GM12801 (cell line): ENCODE data around the gene CCDC142.

Experiments used
- TF ChIP-seq, protein P1 (sequence below): IDR thresholded peaks from one replicate; pipeline ENCODE4 v1.5.1; 2011; ENCODE audit warnings: control low read depth; ENCODE audit not compliant: insufficient read length; ENCODE audit errors: extremely low read depth

The CCDC142 gene

DNA sequence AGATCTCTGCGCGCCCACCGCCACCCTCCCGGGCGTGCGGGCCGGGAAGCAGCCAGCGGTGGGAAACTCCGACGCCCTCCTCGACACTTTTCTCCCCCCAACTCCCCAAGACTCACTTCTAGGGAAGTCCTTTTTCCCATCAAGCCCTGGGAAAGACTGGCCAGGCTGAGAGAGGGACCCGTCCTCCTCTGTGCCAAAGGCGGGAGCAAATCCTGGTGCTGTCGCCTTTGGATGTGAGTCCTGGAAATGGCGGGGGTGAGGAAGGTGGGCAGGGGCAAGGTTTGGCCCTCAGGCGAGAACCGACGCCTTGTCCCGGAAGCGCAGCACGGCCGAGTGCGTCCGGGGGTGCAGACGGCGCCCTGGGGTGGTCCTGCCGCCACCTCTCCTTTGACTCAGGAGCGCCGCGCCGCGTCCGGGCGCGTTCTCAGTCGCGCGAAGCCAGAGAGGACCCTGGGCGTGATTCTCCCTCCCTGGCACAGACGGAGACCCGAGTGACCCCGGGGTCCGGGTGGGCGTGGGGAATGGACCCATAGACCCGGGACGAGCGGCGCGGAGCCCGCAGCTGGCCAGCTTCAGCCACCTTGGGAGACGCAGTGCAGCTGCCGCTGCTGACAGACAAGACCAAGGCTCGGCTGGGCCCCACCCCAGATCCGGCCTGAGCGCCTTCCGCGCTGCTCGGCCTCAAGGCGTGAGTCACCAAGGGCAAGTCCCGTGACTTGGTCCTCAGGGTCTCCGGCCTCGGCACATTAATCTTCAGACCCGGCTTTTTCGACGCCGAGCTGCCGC is 20.1 kb upstream of the CCDC142 start:
- TF ChIP-seq, protein P1, sequence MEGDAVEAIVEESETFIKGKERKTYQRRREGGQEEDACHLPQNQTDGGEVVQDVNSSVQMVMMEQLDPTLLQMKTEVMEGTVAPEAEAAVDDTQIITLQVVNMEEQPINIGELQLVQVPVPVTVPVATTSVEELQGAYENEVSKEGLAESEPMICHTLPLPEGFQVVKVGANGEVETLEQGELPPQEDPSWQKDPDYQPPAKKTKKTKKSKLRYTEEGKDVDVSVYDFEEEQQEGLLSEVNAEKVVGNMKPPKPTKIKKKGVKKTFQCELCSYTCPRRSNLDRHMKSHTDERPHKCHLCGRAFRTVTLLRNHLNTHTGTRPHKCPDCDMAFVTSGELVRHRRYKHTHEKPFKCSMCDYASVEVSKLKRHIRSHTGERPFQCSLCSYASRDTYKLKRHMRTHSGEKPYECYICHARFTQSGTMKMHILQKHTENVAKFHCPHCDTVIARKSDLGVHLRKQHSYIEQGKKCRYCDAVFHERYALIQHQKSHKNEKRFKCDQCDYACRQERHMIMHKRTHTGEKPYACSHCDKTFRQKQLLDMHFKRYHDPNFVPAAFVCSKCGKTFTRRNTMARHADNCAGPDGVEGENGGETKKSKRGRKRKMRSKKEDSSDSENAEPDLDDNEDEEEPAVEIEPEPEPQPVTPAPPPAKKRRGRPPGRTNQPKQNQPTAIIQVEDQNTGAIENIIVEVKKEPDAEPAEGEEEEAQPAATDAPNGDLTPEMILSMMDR = no peak

DNA sequence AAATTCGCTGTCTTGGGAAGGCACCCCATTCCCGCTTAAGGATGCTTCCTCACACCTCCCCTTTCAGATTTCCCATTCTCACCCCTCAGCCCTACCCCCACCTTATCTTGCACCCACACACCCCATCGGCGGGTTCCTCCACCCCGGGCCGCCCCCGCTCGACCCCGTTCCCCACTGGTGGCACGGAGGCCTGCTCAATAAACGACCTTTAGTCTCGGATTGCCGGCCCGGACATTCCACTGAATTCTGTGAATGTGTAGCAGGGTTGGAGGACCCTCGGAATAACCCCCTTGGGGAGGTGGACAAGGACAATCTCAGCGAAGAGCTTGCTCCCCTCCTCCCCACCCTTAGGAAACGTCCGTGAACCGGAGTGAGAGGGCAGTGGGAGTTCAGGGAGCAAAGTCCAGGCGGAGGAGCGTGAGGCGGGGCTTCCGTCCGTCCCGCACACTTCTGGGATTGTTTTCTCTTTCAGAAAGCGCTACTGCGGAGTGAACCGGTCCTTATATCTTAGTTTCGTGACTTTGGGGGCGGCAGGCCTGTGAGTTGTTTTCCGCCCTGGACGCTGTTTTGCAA is 19.4 kb upstream of the CCDC142 start:
- TF ChIP-seq, protein P1 = no peak

DNA sequence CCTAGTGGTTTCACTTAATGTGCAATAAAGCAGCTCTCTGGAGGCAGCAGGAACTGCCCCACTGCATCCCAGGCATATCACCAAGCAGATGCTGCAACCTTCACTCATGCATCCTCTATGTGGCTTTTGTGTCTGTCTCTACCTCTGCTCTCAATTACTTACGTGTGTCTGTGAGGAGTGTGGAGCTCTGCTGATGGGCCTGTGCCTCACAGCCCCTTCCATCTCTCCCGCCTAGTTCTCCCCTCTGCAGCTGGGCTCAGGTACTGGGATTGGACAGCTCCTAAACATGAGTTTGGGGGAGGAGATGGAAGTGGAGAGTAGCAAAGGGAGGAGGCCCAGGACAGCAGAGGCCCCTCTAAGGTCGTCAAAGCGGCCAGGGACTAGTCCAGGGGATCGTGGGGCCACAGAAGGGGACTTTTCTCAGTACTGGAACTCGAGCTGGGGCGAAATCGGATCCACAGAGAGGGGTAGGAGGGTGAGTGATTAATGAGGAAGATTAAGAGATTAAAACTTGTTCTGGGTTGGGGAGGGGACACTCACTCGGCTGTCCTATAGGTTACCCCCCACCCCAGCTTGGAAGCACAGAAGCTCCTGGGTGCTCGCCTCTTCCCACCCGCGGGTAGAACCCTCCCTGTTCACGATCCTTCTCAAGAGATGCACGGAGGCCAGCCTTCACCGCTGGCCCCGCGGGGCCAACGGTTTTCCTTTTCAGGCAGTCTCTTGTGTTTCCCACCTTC is 18.7 kb upstream of the CCDC142 start:
- TF ChIP-seq, protein P1 = no peak

DNA sequence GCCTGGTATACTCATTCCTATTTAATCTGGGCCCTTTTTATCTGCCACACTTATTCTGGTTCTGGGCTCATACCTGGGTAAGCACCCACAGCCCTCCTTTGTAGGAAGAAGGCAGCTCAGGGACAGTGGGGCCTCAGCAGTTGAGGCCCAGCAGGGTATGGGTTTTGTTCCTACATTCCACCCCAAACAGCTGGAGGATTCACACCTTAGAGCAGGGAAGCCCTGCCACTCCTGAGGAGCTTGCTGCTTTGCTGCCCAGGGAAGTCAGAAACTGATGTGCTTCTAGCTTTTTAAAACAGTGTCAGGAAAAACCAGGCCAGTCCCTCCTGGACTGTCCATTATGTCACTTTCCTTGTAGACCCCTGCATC is 17.8 kb upstream of the CCDC142 start:
- TF ChIP-seq, protein P1 = no peak

DNA sequence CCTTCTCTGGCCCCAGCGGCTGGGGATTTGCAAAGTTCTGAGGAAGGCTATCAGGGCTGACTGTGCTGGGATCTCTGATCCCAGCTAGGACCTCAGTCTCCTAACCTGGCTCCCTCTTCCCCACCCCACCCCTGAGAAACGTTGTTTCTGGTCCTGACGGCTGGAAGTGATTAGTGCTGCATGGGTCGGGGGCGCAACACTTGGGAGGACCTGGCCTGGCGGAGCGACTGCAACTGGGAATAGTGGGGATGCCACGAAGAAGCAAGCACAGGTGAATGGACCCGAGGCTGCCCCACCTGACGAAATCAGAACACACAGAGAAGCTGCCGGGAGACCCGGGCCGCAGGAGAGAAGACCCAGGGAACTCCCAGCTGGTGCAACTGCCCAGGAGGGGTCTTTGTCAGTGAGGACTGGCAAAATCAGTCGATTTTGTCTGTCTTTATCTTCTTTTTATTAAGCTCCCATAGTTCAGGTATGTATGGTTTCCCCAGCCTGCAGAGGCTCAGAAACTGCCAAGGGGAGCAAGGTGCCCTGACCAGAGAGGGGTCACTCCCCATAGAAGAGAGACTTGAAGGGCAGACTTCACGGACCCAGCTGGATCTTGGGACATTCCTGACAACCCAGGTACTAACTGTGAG is 17.3 kb upstream of the CCDC142 start:
- TF ChIP-seq, protein P1 = no peak

DNA sequence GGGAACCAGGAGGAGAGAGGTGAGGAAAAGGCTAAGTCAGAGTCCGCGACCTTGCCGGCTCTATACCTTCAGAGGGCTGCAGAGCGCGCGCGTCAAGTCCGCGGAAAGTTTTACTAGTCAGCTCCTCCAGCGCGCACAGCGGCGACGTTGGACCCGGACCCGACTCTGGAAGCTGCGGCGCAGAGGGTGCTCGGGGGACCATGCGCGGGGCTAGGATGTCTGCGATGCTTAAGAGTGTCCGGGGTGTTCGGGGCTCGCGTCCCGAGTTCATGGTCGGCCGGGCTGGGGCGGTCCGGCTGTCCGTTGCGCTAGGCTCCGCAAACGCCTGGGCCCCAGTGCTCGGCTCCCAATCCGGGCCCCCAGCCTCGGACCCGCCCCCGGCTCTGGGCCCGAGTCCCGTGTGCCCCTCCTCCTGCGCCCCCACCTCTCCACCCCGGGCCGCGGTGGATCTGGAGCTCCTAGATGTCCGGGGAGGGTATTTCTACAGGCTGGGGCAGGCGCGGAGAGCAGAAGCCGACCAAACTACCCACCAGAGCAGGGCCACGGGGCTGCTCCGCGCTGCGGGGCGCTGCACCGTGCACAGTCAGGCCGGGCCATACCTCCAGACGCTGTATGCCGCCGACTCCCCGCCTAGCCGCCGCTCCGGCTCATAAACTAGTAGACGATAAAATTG is 16.6 kb upstream of the CCDC142 start, which contains the start of gene LBX2:
Gene LBX2, minus strand, starts transcription at position 337 of the 673 bp plus-strand sequence. Its CDS starts 66 bp downstream, at position 271.
- TF ChIP-seq, protein P1 = no peak
